ENCODE data around the gene OR5AN1. TPM values are rescaled to one million over a fixed set of nuclear protein-coding genes. Genes with fewer than 3 reads are reported as not detected.

Gene OR5AN1
- total RNA-seq, 1 donor from 2014 or later = not detected

Other genes with a start within 250 kb of the OR5AN1 start
- 23.3 and 41.9 TPM in 2 replicates for gene FAM111A, start 216.0 kb upstream of the OR5AN1 start, total RNA-seq
- gene DTX4, start 186.8 kb upstream of the OR5AN1 start, total RNA-seq = 1.2 and 1.8 TPM in 2 replicates
- not detected in 2 replicates for gene MPEG1, start 146.0 kb upstream of the OR5AN1 start, total RNA-seq
- gene OR5A2, start 67.5 kb downstream of the OR5AN1 start, total RNA-seq = not detected in 2 replicates
- gene OR5A1, start 77.6 kb downstream of the OR5AN1 start, total RNA-seq = not detected in 2 replicates
- not detected in 2 replicates for gene OR4D6, start 98.1 kb downstream of the OR5AN1 start, total RNA-seq
- not detected in 2 replicates for gene OR4D10, start 114.4 kb downstream of the OR5AN1 start, total RNA-seq
- not detected in 2 replicates for gene OR4D11, start 144.7 kb downstream of the OR5AN1 start, total RNA-seq
- gene OR4D9, start 152.6 kb downstream of the OR5AN1 start, total RNA-seq = not detected in 2 replicates

All from glomerular endothelial cell (primary cell).